Kidney (tissue), 14 donors: ENCODE results near the gene TMEM245. TPM values are rescaled to one million over a fixed set of nuclear protein-coding genes. Genes with fewer than 3 reads are reported as not detected.

Source experiments
- DNase-seq, 5 donors: peaks; one replicate each; pipeline ENCODE4 v3.0.0-alpha.2; 2013 to 2020
- FAIRE-seq: peaks from 2 replicates; lab custom pipeline; 2012; peaks lifted over from hg19 to GRCh38; lab: Jason Lieb, UNC
- H3K27ac ChIP-seq, 2 donors: one replicate each; pipeline ENCODE4 v1.7.0; 2013; ENCODE audit warnings: low read depth in 2 of 2, low read length in 2 of 2, inconsistent platforms in 1 of 2
- H3K27me3 ChIP-seq: one replicate; pipeline ENCODE4 v1.7.1; 2013; ENCODE audit warnings: low read length, inconsistent platforms; ENCODE audit not compliant: control insufficient read depth, insufficient read depth
- H3K36me3 ChIP-seq, 3 donors: one replicate each; pipeline versions ENCODE4 v1.7.0 to v1.7.1; 2013; ENCODE audit warnings: low read length in 3 of 3, control low read depth in 1 of 3, inconsistent platforms in 1 of 3; ENCODE audit not compliant: insufficient read depth in 3 of 3, control insufficient read depth in 2 of 3
- H3K4me1 ChIP-seq, 3 donors: one replicate each; pipeline versions ENCODE4 v1.7.0 to v1.7.1; 2013; ENCODE audit warnings: low read length in 3 of 3, inconsistent platforms in 1 of 3, low read depth in 1 of 3; ENCODE audit not compliant: control insufficient read depth in 2 of 3, insufficient read depth in 2 of 3
- H3K4me3 ChIP-seq, 3 donors: one replicate each; pipeline versions ENCODE4 v1.7.0 to v1.8.1; 2013; ENCODE audit warnings: low read length in 3 of 3, control low read depth in 1 of 3, inconsistent platforms in 1 of 3
- H3K9ac ChIP-seq, 3 donors: one replicate each; pipeline versions ENCODE4 v1.7.0 to v1.7.1; 2013; ENCODE audit warnings: low read length in 3 of 3, control low read depth in 1 of 3, inconsistent platforms in 1 of 3
- H3K9me3 ChIP-seq, 3 donors: one replicate each; pipeline versions ENCODE4 v1.7.0 to v1.7.1; 2013; ENCODE audit warnings: low read length in 3 of 3, control low read depth in 1 of 3, inconsistent platforms in 1 of 3; ENCODE audit not compliant: control insufficient read depth in 2 of 3, insufficient read depth in 1 of 3
- CTCF ChIP-seq: IDR thresholded peaks from 3 replicates; pipeline ENCODE4 v1.5.1; 2012; ENCODE audit warnings: mild to moderate bottlenecking, moderate library complexity, borderline replicate concordance; ENCODE audit not compliant: insufficient read depth; ENCODE audit errors: extremely low read depth
- intact Hi-C: fragments of 100-400 bp; cut with DNase I; formaldehyde crosslinking; loops from one replicate; pipeline ENCODE4 v1.11.1; 2022
- polyA plus RNA-seq: library from polyadenylated mRNA; stranded (reverse); fragments of 350-450 nt; fragmentation: Illumina TruSeq; extraction: RNeasy Lipid Tissue Mini Kit (QIAGEN cat#74804); gene quantifications from one replicate; pipeline ENCODE4 v1.2.3, GENCODE V29; 2014; ENCODE audit warnings: low read depth, low replicate concordance; ENCODE audit not compliant: insufficient read depth
- total RNA-seq: library from RNA; stranded (reverse); fragmentation: NEBNext Ultra II Directional; extraction: Animal tissue kit (Norgen Biotek cat#: 25700); gene quantifications from one replicate; pipeline ENCODE4 v1.2.1, GENCODE V29; 2021
- donor health status: control.
- donor health status: control.
- donor health status: control.
- donor health status: control.
- donor health status: control.
- donor health status: DM: yes; HTN: yes; CAD: no.
- donor health status: Normal renal cell carcinoma (clear cell type).

Gene TMEM245
- total and polyA plus RNA-seq, 2 donors from 2014 or later, result 23.5 to 69.5 TPM

GRCh38 chr9:109068764-109069163 is 51.0 kb downstream of the TMEM245 start:
- DNase-seq, result no peak
- H3K4me3 ChIP-seq, result no peak overlapping the region
- no peak for TF ChIP-seq CTCF
- H3K27ac ChIP-seq, result no peak overlapping the region
- no peak overlapping the region for H3K9ac ChIP-seq
- H3K9me3 ChIP-seq, result no peaks in the 10 kb centered on the region
- no peak for FAIRE-seq
- no peaks in the 10 kb centered on the region for H3K27me3 ChIP-seq
- intact Hi-C loops, result no loop called here
- no peaks in the 10 kb centered on the region for H3K4me1 ChIP-seq
- H3K36me3 ChIP-seq, result peaks cover 5 to 38% (median 12%) of the 10 kb centered on the region in 3 donors

- Histone ChIP-seq H3K27ac (no peak overlapping the region), H3K4me3 (no peak overlapping the region), H3K27me3 (no peaks in the 10 kb centered on the region), H3K36me3 (peaks cover 6 to 24% (median 19%) of the 10 kb centered on the region in 3 donors), H3K9me3 (no peaks in the 10 kb centered on the region), H3K9ac (no peak overlapping the region), H3K4me1 (no peaks in the 10 kb centered on the region)
- FAIRE-seq (no peak), DNase-seq (no peak)
- TF ChIP-seq CTCF, result no peak
- intact Hi-C loops, result no loop called here
Measured at GRCh38 chr9:109064963-109065702, 54.6 kb downstream of the TMEM245 start.

- Histone ChIP-seq H3K9ac (no peak overlapping the region), H3K36me3 (peaks cover 9 to 24% (median 18%) of the 10 kb centered on the region in 3 donors), H3K27me3 (no peaks in the 10 kb centered on the region), H3K4me3 (no peak overlapping the region), H3K9me3 (no peaks in the 10 kb centered on the region), H3K27ac (no peak overlapping the region), H3K4me1 (no peaks in the 10 kb centered on the region)
- DNase-seq (no peak), FAIRE-seq (no peak)
- no peak for TF ChIP-seq CTCF
- intact Hi-C loops, result no loop called here
Measured at GRCh38 chr9:109063760-109064159, 56.0 kb downstream of the TMEM245 start.
